HUDEP-2 (cell line): ENCODE measurements around the gene CCDC91.

Source experiments
- DNase-seq, 76 experiments: peaks; one replicate each; lab custom pipeline; 2025; ENCODE audit not compliant: unreplicated experiment in 76 of 76; lab: John Stamatoyannopoulos, UW

The CCDC91 gene

GRCh38 chr12:28570811-28571210 lies 380.6 kb downstream of the CCDC91 start:
- no peak for DNase-seq

DNA sequence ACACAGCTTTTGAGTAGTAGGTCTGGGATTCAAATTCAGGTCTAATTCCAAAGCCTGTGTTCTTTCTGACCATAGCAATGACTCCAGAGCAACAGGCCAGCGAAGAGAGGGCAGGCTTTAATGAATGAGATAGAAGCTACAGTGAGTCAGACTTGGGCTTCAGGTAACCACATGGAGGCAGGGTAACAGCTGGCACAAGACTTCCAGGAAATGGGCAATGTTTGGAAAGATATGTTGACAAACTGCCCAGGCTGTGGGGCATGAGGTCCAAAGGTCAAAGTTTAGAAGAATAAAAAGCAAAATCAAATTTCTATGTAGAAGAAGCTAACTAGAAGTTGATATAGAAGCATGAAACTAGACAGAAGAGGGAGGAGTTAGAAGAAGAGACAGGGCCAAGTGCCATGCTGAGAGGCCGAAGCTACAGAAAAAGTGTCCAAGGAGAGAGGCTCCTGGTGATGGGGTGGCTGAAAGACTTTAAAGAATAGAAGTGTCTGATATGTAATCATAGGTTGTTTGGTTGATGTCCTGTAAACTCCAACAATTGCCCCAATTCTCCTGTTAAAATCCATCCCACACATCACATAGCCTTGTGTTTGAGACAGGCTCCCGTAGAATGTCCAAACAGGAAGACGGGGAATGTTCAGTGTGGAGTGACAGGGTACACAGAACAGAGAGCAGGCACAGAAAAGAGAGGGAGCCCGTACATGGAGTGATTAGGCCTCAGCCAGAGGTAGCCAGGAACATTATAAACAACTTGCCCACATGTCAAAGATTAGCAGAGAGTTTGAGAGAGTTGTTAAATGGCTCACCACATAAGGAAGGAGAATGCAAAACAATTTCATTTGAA lies 384.7 kb downstream of the CCDC91 start:
- no peak for DNase-seq

GRCh38 chr12:28575593-28576205 lies 385.4 kb downstream of the CCDC91 start:
- no peak for DNase-seq

DNA sequence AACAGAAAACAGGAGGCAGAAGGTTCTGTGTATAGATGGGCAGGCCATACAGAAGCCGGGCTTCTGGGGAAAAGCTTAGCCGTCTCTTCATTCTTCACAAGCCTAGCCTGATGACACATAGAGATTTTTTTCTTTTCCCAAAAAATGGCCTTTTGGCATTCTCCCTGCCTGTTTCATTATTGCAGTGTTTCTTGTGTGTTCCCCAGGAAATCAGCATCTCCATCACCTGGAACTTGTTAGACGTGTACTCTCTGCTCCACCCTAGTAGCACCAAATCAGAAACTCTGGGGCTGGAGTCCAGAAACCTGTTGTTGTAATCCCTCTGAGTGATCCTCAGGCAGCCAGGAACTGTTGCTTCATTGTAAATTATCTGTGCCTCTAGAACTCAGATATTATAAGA lies 388.1 kb downstream of the CCDC91 start:
- no peak for DNase-seq

DNA sequence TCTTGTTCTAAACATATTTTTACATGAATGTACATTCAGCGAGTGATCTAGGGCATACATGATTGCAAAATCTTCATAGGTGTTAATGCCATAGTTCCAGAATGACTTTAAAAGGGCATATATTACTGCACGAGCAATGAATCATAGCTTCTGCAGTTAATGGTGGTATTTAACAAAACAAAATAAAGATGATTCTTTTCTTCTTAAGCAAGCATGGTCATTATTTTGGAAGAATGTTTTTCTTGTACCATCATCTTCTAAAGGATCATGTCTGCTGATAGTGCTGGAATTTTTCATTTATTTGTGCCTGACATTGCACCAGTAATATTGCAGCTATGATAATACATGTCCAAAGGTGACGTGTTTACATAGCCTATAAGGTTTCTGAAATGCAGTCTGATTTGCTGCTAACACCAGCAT lies 388.6 kb downstream of the CCDC91 start:
- DNase-seq: no peak

DNA sequence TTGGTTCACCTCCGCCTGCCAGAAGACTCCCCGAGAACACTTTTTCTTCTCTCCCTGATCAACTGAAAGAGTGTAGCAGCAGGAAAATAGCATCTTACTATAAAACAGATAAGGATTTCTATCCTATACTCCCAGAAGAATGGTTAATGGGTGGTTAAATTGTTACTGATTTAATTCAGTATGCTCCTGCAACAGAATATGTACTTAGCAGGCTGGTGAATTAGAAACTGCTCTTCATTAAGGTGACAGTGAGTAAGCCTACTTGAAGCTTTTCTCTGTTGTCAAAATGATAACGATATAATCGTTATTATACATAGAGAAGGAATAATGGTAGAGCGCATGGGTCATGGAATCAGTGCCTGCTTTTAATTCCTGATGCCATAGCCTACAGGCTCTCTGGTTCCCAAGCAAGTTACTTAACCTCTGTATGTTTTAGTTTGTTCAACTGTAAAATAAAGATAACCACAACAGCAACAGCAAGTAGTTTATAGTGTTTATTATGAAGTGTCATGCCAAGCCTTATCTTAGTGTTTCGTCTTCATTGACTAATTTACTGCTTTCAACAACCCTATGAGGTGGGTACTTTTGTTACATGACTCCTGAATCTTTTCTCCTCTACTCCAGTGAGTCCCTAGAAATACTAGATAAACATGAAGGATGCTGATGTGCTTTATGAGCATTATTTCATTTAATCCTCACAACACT lies 392.6 kb downstream of the CCDC91 start:
- no peak for DNase-seq

GRCh38 chr12:28583701-28584261 lies 393.5 kb downstream of the CCDC91 start:
- no peak for DNase-seq

DNA sequence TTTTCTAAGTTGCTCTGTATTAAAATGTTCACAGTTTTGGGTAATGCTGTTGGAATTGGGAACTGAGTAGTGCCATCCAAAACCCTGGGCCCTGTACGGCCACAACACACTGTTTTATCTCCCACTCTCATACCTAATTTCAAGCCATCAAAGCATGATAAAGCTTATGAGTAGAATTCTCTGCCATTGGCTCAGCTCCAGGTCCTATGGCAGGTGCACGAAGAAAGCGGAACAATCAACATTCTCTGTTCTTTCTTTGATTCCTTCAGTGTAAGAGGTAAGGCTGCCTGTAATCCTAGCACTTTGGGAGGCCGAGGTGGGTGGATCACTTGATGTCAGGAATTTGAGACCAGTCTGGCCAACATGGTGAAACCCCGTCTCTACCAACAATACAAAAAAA lies 394.9 kb downstream of the CCDC91 start:
- no peak for DNase-seq

GRCh38 chr12:28586481-28586880 lies 396.2 kb downstream of the CCDC91 start:
- DNase-seq: no peak

DNA sequence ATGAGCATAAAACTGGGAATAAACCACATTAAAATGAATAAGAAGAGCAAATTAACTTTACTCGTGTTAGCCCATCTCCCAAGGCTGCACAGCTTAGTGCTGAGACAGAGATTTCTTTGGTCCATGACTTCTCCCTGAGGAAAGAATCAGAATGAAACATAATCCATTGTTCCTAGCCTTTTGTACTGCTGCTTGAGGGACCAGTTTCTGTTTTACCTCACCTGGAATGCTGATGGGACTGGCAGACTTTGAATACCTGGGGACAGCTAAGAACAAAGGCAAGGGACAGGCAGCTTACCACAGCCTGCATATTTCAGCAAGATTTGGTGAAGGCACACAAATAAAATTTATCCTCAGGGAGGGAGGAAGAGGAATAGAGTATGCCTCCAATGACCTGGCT lies 401.6 kb downstream of the CCDC91 start:
- DNase-seq: no peak
